Sciatic nerve (tissue), 2 donors: ENCODE measurements around the gene CHAT. TPM values are rescaled to one million over a fixed set of nuclear protein-coding genes. Genes with fewer than 3 reads are reported as not detected.

Experiments
- ATAC-seq: fragments of 200-7000 bp; cut with Tn5 transposase; one replicate; pipeline ENCODE4 v1.9.1; 2020; ENCODE audit warnings: mild to moderate bottlenecking, moderate library complexity
- DNase-seq: peaks from one replicate; pipeline ENCODE4 v3.0.0-alpha.2; 2020; ENCODE audit warnings: low spot score
- intact Hi-C: fragments of 100-400 bp; cut with DNase I; formaldehyde crosslinking; loops from one replicate; pipeline ENCODE4 v1.14.2; 2022
- total RNA-seq: library from RNA; stranded (reverse); fragmentation: NEBNext Ultra II Directional; extraction: Animal tissue kit (Norgen Biotek cat#: 25700); gene quantifications from one replicate; pipeline ENCODE4 v1.2.1, GENCODE V29; 2021
- donor health status: DM: no; HTN: no; CAD: no.
- donor health status: DM: no; HTN: no; CAD: no.

CHAT gene
- total RNA-seq, 1 donor from 2014 or later, result not detected

GRCh38 chr10:49609283-49610113, 4.3 kb upstream of the CHAT start:
- ATAC-seq, result no peak
- intact Hi-C loops, result no loop called here
- DNase-seq, result peak; percentile 49

- intact Hi-C loops, result no loop called here
- DNase-seq (no peak), ATAC-seq (no peak)
Measured at GRCh38 chr10:49610114-49610457, 3.8 kb upstream of the CHAT start, which contains the start of gene SLC18A3. Gene SLC18A3, plus strand, starts transcription at chr10:49610310. Its CDS starts 431 bp downstream, at chr10:49610741.

GRCh38 chr10:49610458-49611165, 3.2 kb upstream of the CHAT start:
- DNase-seq (peak; percentile 47), ATAC-seq (no peak)
- intact Hi-C loops, result no loop called here

- DNase-seq, result peak; percentile 31
- ATAC-seq, result no peak
- intact Hi-C loops, result no loop called here
Measured at GRCh38 chr10:49611166-49611815, 2.5 kb upstream of the CHAT start.

- DNase-seq (peak; percentile 35), ATAC-seq (no peak)
- intact Hi-C loops, result no loop called here
Measured at GRCh38 chr10:49611816-49612512, 1.9 kb upstream of the CHAT start.

GRCh38 chr10:49612513-49613164, 1.2 kb upstream of the CHAT start:
- intact Hi-C loops, result no loop called here
- DNase-seq, result peak; percentile 44
- ATAC-seq, result no peak

- ATAC-seq (no peak), DNase-seq (no peak)
- intact Hi-C loops, result no loop called here
Measured at GRCh38 chr10:49613165-49613881, 514 bp upstream of the CHAT start.

GRCh38 chr10:49614242-49615198, 683 bp downstream of the CHAT start:
- peak; percentile 51 for DNase-seq

GRCh38 chr10:49615213-49615612, 1.4 kb downstream of the CHAT start:
- ATAC-seq (no peak), DNase-seq (peak; percentile 26)
- intact Hi-C loops, result no loop called here

More at GRCh38 chr10:49614242-49615198, 683 bp downstream of the CHAT start:
- intact Hi-C loops, result no loop called here
- no peak for ATAC-seq

GRCh38 chr10:49615721-49616120, 1.9 kb downstream of the CHAT start:
- ATAC-seq (no peak), DNase-seq (peak; percentile 21)
- intact Hi-C loops, result no loop called here

- ATAC-seq (no peak), DNase-seq (peak; percentile 31)
- intact Hi-C loops, result no loop called here
Measured at GRCh38 chr10:49616421-49617101, 2.7 kb downstream of the CHAT start.

- intact Hi-C loops, result no loop called here
- ATAC-seq (no peak), DNase-seq (peak; percentile 31)
Measured at GRCh38 chr10:49617121-49618020, 3.5 kb downstream of the CHAT start.

GRCh38 chr10:49618821-49619220, 5.0 kb downstream of the CHAT start:
- intact Hi-C loops, result no loop called here
- ATAC-seq, result no peak
- no peak for DNase-seq

GRCh38 chr10:49619613-49620012, 5.8 kb downstream of the CHAT start:
- no peak for ATAC-seq
- peak; percentile 31 for DNase-seq
- intact Hi-C loops, result no loop called here

- peak; percentile 14 for DNase-seq
- no peak for ATAC-seq
- intact Hi-C loops, result no loop called here
Measured at GRCh38 chr10:49620286-49620810, 6.5 kb downstream of the CHAT start.
